ENCODE results near the gene ZC2HC1C. TPM values are rescaled to one million over a fixed set of nuclear protein-coding genes. Genes with fewer than 3 reads are reported as not detected.

ZC2HC1C gene
- total and polyA plus RNA-seq, 2 experiments from 2014 or later: 0.90 to 2.8 TPM

GRCh38 chr14:75125617-75126016, 56.2 kb downstream of the ZC2HC1C start (continued):
- TF ChIP-seq ZNF462 (CRISPR knock-in tag; IDR thresholded peaks at IDR 0.05) (no peak), ZNF114 (CRISPR knock-in tag; IDR thresholded peaks at IDR 0.05) (no peak), POLR2AphosphoS5 (IDR thresholded peaks at IDR 0.05; ENCODE audit: low read depth) (no peak)

GRCh38 chr14:75126121-75126544, 56.7 kb downstream of the ZC2HC1C start:
- H4K20me1 ChIP-seq (replicated peaks; ENCODE audit: insufficient read depth): no peaks in the 10 kb centered on the region; the same call in 1 of the 2 replicates
- H2AFZ ChIP-seq: peak overlapping the region; percentile 93; the same call in 1 of the 2 replicates
- H3K79me2 ChIP-seq (replicated peaks; ENCODE audit: insufficient read depth): peaks cover 10% of the 10 kb centered on the region
- Mint-ChIP-seq H3K27ac (peak overlapping the region; percentile 82), H3K9me3 (no peaks in the 10 kb centered on the region; the same call in 2 of the 3 replicates), H3K36me3 (ENCODE audit: low read depth) (peaks cover 2% of the 10 kb centered on the region), H3K4me3 (peak overlapping the region; percentile 96), H3K4me1 (peaks cover 19% of the 10 kb centered on the region), H3K27me3 (ENCODE audit: insufficient read depth, low read depth, poor library complexity) (peaks cover 5% of the 10 kb centered on the region)
- DNase-seq (ENCODE audit: low spot score) (no peak), ATAC-seq (no peak)
- H3K27me3 ChIP-seq (ENCODE audit: insufficient read depth): no peaks in the 10 kb centered on the region
- peak overlapping the region; percentile 94; the same call in 1 of the 2 replicates for H3K27ac ChIP-seq (ENCODE audit: low read depth)
- no peaks in the 10 kb centered on the region for H3K36me3 ChIP-seq (ENCODE audit: insufficient read depth)
- peaks cover 15% of the 10 kb centered on the region for H3K4me1 ChIP-seq (ENCODE audit: insufficient read depth)
- peak overlapping the region; percentile 81 for H3K4me3 ChIP-seq
- H3K9me2 ChIP-seq (ENCODE audit: insufficient read depth): no peaks in the 10 kb centered on the region
- no peaks in the 10 kb centered on the region for H3F3A ChIP-seq (replicated peaks; ENCODE audit: low read depth)
- H3K4me2 ChIP-seq: peak overlapping the region; percentile 80
- TF ChIP-seq STAT1 (IDR thresholded peaks at IDR 0.05; ENCODE audit: unreplicated experiment) (no peak), NANOG (IDR thresholded peaks at IDR 0.05; ENCODE audit: borderline replicate concordance) (no peak), ZNF331 (CRISPR knock-in tag; IDR thresholded peaks at IDR 0.05; ENCODE audit: low read depth) (no peak), ETS1 (IDR thresholded peaks at IDR 0.05) (no peak), ZNF114 (CRISPR knock-in tag; IDR thresholded peaks at IDR 0.05) (no peak), ZNF462 (CRISPR knock-in tag; IDR thresholded peaks at IDR 0.05) (no peak)
